ENCODE measurements around the gene MAPRE3.

GRCh38 chr2:26998323-26998722, 27.9 kb downstream of the MAPRE3 start:
- TF ChIP-seq CTCF (IDR thresholded peaks at IDR 0.05) (no peak), POLR2AphosphoS5 (IDR thresholded peaks at IDR 0.05; ENCODE audit: low read depth, low read length) (no peak), SIN3A (IDR thresholded peaks at IDR 0.05; ENCODE audit: borderline replicate concordance, insufficient read depth, low read depth, low read length) (no peak), TCF7L2 (IDR thresholded peaks at IDR 0.05; ENCODE audit: low read depth, low read length) (no peak)
